HG02610 (cell line): Measurements from ENCODE around the gene PEG3.
"Not testable (repeated sequence)": the region's sequence is repeated elsewhere in the genome, so short reads cannot be mapped to it uniquely, and the experiment has no call there.

Source experiments
- ATAC-seq: cut with Tn5 transposase; IDR thresholded peaks from one replicate; pipeline ENCODE4 v1.9.1; 2021; ENCODE audit warnings: mild to moderate bottlenecking, moderate library complexity; ENCODE audit not compliant: unreplicated experiment

Gene PEG3

DNA sequence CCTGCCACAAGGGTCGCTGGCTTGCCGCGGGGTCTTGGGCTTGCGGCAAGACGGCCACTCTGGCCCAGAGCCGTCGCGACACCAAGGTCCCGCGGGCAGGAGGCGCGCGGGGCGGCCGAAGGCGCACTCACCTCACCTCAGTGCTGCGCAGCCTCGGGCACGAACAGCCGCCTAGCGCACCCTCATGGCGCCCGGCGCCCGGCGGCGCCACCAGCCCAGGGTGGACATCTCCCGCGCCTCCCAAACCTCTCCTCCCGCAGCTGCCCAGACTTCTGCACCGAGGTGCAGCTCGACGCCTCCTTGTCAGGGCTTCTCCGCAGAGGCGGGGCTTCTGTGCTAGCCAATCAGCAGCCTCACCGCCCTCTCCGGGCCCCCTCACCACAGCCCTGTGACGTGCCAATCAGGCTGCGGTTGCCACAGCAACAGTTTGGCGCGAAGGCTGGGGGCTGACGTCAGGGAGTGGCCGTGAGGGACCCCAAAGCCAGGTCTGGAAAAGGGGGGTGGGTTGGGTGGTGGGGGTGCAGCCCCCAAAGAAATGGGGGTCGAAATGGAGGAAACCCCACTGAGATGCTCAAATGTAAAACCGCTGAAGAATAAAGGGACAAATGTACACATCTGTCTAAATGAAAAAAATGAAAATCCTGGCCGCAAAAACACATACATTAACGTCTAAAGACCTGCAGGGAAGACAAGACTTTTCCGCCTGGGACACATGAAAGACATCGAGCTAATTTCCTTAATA, at the start of gene PEG3, which contains the start of gene ZIM2:
PEG3 (minus strand) TSS at position 276 of the 742 bp plus-strand sequence. CDS start 16,071 bp downstream, outside the sequence.
ZIM2 (minus strand) TSS at position 276 of the 742 bp plus-strand sequence. CDS start 16,449 bp downstream, outside the sequence.
- ATAC-seq: no peak

DNA sequence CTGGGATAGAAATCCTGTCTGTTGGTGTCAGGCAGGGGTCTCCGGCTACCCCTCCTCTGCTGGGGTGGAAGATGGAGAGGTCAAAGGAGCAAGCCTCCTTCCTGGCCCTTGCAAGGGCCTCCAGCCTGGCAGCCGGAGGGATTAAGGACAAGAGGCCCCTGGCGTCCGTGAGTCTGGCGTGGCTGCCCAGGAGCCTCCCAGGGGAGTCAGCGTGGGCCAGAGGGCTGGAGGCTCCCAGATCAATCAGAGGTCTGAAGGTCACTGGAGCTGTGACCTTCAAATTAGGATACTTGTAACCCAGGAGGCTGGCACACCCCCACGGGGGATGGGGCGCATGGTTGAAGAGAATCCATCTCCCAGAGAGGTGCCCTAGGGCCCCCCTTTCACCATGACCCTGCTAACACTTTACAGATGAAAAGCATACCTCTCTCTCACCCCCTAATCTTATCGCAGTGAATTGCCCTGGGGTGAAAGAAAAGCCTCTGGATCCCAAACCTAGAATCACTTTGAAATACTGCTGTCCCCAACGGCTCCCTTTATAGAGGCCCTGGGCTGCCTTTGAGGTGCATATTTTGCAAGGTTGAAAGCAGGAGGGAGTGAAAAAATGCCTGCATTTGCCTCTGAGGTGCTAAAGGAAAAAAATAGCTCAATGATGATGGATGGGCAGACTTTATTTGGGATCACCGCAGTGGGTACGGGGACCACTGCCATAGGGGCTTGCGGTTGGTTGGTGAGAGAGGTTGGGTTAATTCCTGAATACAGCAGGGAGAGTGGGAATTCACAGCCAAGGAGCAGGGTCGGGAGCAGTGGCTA, 44.9 kb upstream of the PEG3 start:
- no peak for ATAC-seq

DNA sequence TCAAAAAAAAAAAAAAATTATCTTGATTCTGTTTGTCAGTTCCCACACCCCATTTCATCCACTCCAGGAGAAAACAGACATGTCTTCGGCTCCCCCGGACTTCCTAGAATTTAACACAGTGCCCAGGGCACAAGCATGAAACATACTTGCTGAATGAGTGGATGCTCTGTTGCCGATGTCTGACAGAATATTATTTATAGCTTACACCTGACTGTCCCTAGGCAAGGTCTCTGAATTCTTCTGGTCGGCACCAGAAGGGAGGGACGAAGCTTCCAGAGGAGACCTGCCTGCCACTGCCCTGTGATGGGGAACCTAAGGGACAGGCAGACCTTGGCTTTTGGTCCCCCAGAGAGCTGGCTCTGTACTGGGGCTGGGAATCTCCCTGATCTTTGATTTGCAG, 43.9 kb upstream of the PEG3 start:
- ATAC-seq: no peak

DNA sequence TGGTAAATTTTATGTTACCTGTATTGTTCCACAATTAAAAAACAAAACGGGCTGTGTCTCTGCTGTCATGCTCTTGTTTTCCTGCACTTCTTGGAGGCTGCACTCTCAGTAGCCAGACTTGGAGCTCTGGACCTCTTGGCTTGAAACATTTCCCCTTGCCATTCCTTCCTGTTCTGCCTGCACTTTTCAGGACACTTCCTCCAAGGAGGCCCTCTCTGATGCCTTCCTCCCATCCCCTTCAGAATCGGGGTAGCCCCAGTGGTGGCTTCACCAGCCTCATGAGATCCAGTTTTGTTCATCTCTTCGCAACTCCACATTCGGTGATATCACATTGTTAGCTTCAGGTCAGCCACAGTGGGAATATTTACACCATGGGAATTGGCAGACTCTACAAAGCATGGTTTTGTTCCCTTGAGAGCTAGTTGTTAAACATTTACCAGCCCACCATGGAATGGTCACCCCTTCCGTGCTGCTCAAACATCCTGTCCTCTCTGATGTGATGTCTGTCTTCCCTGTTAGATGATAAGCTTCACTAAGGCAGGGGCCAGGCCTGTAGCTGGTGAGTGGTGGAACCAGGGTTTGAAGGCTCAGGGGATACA, 40.2 kb upstream of the PEG3 start:
- ATAC-seq: no peak

DNA sequence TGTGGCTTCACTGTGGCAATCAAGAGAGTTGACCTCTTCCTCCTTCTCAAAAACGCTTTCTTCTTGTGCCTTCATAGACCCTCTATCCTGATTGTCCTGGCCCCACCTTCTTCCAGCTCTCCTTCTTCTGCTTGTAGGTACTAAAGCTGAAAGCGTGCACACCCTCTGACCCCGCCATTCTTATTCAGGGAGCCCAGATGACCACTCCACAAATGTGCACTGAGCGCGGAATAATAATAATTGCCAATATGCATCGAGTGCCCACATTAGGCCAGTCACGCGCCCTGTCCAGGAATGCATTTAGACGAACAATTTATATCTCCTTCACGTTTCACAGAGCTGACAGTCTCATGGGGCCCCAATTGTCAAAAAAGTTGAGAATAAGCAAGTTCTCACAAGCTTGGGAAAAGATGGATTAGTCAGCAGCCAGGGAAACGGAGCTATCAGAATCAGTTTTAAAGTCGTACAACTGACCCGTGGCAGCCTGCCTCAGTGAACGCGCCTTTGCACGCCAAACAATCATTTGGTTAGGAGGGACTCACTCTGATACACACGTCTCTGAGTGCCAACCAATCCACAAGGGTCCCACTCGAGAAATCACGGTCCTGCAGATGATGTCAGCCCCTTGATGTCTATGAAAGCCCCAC, 36.7 kb upstream of the PEG3 start:
- no peak for ATAC-seq

DNA sequence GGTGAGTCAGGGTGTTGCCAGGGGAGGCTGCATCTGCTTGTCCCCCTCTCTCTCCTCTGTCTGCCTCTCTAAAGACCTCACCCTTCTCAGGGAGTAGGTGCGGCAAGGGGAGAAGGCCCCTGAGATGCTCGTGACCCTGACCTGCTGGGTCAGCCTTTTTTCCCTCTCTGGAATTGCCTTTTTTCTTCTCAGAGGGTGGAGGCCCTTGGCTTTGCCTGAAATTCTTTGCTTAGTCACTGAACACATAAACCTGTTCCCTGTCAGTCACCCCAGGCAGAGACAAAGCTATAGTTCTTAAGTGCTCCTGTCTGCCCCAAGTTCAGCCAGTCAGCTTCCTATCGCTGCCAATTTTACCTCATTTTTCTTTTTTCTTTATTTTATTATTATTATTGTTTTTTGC, 35.2 kb upstream of the PEG3 start:
- ATAC-seq: no peak

DNA sequence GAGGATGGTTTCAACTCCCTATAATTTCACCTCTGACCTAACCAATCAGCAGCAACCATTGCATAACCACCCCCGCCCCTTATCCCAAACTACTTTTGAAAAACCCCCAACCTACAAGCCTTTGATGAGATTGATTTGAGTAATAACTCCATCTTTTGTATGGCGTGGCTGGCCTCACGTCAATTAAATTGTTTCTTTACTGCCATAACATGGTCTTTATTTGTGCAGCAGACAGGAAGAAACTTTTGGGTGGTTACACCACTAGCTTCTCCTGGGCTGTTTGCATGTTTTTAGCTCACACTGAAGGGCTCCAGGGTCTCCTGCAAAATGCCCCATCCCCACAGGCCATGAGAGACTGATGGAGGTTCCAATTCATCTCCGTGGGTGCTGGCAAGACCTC, 34.0 kb upstream of the PEG3 start:
- no peak for ATAC-seq

DNA sequence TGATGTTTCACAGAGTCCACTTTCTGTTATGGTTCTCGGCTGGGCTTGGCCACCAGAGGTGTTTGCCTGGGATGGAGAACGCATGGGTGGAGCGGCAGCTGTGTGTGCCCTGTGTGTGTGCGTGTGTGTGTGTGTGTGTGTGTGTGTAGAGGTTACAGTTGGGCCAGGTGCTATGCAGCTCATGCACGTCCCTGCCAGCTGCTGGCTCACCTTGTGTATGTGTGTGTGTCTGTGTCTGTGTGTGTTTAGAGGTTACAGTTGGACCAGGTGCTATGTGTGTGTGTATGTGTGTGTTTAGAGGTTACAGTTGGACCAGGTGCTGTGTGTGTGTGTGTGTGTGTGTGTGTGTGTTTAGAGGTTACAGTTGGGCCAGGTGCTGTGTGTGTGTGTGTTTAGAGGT, 33.0 kb upstream of the PEG3 start:
- no peak for ATAC-seq

DNA sequence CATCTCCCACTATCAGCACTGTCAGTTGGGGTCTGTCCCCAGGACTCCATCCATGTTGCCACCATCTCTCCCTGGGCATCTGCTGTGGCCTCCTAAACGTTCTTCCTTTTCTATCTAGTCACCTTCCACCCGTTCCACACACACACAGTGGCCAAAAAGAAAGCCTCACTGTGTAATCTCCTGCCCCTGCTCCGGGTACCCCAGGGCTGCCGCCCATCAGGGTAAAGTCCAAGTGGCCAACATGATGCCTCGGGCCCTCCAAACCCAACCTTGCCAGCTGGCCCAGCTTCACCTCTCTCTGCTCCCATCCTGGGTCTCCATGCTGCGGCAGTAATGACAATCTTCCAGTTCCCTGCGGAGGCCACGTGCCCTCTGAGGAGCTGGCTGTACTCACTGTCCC, 29.4 kb upstream of the PEG3 start:
- ATAC-seq: no peak

DNA sequence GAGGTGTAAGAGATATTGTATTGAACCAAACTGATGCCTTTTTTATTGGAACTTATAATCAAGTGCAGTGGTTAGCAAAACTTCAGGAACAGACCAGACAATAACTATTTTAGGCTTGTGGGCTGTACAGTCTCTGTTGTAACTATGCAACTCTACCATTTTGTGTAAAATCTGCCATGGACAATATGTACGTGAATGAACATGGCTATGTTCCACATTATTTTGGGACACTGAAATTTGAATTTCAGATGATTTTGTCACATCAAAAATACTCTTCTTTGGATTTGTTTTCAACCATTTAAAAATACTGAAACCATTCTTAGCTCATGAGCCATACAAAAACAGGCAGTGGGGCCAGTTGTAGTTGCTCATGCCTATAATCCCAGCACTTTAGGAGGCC, 27.9 kb upstream of the PEG3 start:
- ATAC-seq: no peak

DNA sequence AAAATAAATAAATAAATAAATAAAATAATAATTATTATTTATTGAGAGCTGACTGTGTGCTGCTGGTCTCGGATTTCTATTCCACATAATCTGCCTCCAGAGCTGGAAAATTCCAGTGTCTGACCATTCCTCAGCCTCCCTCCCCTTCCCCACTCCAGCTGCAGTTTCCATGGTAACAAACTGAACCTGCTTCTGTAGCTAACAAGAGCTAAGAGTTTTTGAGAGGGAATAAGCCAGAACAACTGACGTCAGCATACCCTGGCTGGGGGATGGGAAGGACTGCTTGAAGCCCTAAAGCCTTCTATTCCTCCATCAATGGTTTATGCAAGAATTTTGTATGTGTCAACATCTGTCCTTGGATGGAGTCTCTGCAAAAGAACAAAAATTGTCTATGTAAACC, 26.0 kb upstream of the PEG3 start:
- no peak for ATAC-seq

DNA sequence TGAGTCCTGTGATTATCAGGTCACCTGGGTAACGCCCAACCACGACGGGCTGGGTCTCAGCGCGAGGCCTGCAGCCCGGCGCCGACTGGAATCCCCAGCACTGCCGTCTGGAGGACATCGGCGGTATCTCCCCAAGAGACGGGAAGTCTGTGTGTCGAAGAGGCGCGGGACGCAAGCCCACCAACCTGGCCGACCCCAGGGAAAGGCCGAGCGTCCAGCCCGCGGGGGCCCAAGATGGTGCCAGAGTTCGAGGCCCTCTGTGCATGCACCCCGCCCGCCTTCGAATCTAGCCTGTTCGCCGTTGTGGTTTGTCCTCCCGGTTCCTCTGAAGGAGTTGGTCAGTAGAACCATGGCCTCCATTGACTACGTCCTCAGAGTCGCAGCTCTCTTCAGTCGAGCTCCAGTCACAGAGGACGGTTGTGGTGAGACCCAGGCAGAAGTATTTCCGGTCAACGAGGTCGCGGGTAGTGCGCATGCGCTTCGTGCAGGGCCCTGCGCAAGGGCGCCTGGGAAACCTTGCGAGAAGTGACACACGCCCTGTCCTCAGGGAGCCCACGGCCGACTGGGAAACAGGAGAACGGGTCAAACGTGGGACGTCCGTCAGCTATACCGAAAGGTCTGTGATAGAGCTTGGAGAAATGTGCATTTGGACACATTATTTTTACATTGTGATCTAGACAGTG, 24.1 kb upstream of the PEG3 start:
- ATAC-seq: no peak

DNA sequence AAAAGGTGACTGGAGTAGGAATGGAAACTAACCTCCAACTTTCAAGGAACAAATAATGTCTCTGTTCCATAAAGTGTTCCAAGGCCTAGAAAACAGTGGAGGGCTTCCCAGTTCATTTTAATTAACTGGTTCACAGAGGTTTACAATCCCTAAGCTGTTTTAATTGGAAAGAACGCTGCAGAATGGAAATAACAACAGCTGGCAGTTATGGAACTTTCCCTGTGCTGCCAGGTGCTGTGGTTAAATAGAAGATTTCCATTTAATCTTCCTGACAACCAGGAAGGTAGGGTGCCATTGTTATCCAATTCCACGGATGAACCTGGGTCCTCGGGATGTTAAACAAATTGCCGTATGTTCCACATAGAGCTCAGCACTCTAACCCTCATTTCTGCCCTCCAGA, 22.2 kb upstream of the PEG3 start:
- no peak for ATAC-seq

DNA sequence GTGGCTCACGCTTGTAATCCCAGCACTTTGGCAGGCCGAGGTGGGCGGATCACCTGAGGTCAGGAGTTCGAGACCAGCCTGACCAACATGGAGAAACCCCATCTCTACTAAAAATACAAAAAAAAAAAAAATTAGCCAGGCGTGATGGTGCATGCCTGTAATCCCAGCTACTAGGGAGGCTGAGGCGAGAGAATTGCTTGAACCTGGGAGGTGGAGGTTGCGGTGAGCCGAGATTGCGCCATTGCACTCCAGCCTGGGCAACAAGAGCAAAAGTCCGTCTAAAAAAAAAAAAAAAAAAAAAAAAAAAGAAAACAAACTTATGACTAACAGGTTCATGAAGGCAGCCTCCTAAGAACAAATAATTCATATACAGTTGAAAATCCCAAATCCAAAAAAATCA, 19.9 kb upstream of the PEG3 start:
- not testable (repeated sequence) for ATAC-seq

DNA sequence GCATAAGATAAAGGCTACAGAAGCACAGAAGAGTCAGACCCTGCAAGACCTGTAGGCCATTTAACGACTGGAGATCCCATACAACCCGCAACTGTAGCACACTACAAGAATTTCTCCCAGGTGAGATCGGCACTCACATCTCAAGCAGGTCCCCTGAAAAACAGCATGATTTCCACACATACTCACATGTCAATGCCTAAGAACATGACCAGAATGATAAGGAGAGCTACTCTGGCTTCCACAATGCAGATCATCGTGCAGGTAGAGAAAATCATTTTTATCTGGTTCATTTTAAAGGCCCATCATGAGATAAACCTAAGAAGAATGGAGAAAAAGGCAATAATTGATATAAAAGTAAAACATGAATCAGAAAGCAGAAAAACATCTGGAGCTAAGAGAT, 17.5 kb upstream of the PEG3 start:
- ATAC-seq: no peak

DNA sequence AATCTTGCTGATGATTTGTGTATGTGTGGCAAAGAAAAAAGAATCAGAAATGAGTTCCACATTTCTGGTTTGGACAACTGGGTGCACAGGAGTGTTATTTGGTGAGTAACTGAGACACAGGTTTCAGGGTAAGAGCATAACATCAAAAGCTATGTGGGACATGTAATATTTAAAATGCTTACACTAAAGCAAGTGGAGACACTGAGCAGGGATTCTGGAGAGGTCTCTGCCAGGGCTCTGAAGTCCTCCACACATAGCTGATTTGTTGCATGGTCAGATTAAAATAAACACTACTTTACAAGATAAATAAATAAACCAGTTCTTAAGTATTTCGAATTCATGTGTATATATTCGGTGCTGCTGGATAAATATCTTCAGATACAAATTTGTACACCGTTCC, 16.3 kb upstream of the PEG3 start:
- ATAC-seq: no peak

DNA sequence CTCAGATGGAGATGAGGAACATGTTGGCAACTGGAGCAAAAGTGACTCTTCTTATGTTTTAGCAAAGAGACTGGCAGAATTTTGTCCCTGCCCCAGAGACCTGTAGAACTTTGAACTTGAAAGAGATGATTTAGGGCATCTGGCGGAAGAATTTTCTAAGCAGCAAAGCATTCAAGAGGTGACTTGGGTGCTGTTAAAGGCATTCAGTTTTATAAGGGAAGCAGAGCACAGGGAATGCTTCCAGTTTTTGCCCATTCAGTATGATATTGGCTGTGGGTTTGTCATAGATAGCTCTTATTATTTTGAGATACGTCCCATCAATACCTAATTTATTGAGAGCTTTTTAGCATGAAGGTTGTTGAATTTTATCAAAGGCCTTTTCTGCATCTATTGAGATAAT, 11.8 kb upstream of the PEG3 start:
- not testable (repeated sequence) for ATAC-seq

DNA sequence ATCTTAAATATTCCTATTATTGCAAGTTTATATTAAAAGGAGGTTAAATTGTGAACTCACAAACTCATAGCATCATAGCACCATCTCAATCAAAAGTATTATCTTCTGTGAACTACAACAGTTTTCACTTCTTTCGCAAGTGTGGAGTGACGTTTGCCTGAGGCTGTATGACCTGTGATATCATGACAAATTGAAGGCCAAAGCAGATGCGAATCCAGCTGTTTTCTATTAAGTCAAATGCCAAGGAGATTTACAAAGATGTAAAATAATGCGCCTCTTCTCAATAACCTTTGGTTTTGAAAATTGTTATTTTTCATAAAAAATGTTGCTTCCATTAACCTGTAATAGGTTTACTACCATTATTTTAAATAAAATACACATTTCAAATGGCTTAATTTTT, 7.6 kb upstream of the PEG3 start:
- no peak for ATAC-seq

DNA sequence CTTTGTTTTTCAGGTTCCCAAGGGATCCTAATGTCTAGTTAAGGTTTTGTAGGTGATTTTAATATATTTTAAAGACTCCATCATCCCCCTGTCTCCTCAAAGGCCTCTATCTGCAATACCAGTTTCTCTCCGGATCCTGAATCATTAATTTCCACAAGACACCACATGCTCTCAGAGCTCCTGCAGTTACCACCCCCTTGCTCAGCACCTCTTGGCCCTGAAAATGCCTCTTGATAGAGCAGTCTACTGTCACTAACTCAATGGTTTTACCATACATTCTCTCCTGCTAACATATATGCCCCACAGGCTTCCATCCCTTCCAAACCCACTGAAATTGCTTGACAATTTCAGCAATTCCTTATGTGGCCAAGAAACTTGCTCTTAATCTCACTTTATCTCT, 1.9 kb upstream of the PEG3 start:
- no peak for ATAC-seq

DNA sequence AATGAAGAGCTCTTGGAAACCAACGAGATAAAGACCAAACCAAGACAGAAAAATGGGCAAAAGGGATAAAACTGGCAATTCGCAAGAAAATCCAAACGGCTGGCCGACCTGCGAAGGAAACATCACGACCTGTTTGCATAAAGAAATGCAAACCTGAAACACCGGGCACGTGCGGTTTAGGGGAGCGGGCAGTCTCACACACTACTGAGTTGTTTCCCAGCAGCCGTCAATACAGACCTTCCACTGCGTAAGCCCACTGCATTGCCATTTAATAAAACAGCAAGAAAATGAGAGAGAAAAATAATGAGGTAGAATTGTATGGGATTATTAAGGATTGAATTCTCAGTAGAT, 642 bp upstream of the PEG3 start:
- no peak for ATAC-seq
